SK-N-MC (cell line): Measurements from ENCODE around the gene HDAC4.

Experiments
- EZH2 ChIP-seq: fragments of 200-600 bp; sonication (generic); IDR thresholded peaks from one replicate; pipeline ENCODE4 v1.6.1; 2017; ENCODE audit warnings: antibody characterized with exemption
- FOXP2 ChIP-seq: optimal IDR thresholded peaks from 2 replicates; pipeline ENCODE3; 2011; ENCODE audit warnings: mild to moderate bottlenecking, moderate library complexity; ENCODE audit not compliant: insufficient read depth; ENCODE audit errors: extremely low read length, control extremely low read depth
- POLR2AphosphoS5 ChIP-seq: IDR thresholded peaks from 2 replicates; pipeline ENCODE4 v1.6.1; 2012; ENCODE audit warnings: mild to moderate bottlenecking, low read depth, low read length, borderline replicate concordance

DNA sequence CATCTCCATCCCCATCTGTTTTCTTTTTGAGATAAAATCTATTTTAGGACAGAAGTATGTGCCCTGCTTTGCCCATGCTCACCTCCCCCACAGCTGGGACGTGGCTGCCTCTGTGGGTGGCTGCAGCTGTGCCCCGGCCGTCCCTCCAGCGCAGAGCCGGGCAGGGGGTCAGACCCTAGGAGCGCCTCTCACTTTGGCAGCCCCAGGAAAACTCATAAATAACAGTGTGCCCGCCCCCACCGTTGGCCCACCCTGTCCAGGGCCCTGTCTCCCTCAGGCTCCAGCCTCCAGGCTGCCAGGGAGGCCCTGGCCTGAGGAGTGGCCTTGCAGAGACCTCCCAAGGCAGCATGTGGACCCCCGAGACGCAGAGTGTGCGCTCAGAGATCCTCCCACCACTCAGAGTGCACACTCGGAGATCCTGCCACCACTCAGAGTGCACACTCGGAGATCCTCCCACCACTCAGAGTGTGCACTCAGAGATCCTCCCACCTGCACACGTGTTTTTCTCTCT lies 374.8 kb downstream of the HDAC4 start:
- TF ChIP-seq EZH2 (no peak), POLR2AphosphoS5 (no peak), FOXP2 (no peak)
